ENCODE results near the gene ABHD2.

DNA sequence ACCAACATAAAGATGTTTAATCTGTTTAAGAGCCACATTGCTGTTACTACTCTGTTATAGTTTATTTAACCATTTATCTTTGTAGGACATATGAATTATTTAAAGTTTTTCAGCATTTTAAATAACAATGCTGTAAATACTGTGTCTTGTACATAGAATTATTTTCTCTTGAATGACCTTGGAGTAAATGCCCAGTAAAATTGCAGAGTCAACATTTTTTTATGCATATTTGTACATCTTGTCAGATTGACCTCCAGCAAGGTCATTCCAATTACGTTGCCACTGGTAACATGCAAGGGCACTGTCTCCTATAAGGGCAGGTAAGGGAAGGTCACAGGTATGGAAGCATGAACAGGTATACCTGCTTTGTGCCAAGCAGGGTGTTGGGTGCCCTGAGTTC is 68.8 kb downstream of the ABHD2 start:
- TF ChIP-seq, protein P1, sequence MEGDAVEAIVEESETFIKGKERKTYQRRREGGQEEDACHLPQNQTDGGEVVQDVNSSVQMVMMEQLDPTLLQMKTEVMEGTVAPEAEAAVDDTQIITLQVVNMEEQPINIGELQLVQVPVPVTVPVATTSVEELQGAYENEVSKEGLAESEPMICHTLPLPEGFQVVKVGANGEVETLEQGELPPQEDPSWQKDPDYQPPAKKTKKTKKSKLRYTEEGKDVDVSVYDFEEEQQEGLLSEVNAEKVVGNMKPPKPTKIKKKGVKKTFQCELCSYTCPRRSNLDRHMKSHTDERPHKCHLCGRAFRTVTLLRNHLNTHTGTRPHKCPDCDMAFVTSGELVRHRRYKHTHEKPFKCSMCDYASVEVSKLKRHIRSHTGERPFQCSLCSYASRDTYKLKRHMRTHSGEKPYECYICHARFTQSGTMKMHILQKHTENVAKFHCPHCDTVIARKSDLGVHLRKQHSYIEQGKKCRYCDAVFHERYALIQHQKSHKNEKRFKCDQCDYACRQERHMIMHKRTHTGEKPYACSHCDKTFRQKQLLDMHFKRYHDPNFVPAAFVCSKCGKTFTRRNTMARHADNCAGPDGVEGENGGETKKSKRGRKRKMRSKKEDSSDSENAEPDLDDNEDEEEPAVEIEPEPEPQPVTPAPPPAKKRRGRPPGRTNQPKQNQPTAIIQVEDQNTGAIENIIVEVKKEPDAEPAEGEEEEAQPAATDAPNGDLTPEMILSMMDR (IDR thresholded peaks at IDR 0.05): no peak
- no peak for TF ChIP-seq POLR2A (IDR thresholded peaks at IDR 0.05)
